HT1080 (cell line): Measurements from ENCODE around the gene CERS6. TPM values are rescaled to one million over a fixed set of nuclear protein-coding genes. Genes with fewer than 3 reads are reported as not detected.

Experiments used
- DNase-seq: peaks from one replicate; pipeline ENCODE4 v3.0.0-alpha.2; 2015; ENCODE audit warnings: low read depth
- total RNA-seq: library from RNA; depleted of rRNA; stranded (reverse); fragments of >200 nt; shearing (Covaris generic); gene quantifications from 2 replicates; pipeline ENCODE4 v1.2.3, GENCODE V29; 2014

The CERS6 gene
- total RNA-seq, 1 experiment from 2014 or later: 24.3 TPM

- no peak for DNase-seq
Measured at GRCh38 chr2:168565512-168565911, 109.4 kb downstream of the CERS6 start.

DNA sequence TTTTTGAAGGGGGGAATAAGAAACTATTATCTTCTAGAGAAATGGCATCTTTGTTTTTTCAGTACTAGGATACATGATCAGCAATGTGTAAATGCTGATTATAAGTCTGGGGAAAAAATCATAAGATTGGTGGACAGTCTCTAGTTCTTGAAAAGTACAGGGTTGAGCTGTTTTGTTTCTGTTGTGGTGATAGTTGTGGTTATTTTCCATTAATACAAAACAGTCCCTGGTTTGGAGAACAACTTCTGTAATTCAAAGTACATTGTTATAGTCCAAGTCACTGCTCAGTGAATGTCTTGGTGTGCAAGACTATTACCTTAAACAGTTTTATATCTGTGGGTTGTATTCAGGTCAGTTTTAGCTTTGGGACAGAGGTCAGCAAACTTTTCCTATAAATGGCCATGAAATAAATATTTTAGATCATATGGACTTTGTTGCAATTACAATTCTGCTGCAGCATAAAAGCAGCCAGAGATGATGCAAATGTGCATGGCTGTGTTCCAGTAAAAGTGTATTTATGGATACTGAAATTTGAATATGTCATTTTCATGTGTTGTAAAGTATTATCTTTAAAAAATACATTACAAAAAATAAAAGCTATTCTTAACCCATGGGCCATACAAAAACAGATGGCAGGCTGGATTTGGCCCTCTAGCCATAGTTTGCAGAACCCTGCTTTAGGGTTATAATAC lies 111.0 kb downstream of the CERS6 start:
- DNase-seq: no peak

DNA sequence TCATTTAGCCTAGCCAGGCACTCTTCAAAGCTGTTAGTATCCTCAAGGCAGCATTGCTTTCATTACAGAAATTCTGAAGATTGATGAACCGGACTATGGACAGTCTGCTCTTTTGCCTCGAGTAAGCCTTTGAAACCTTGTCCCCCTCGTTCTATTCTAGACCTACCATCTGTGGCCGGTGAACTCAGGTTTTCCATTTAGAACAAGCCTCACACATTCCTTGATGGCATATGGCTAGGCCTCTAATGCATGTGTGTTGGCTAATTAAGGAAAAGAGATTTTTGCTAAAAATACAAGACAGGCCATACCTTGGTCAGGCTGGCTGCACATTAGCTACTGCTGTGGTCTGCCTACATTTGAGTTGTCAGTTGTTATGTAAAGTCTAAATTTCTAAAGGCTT lies 111.8 kb downstream of the CERS6 start:
- no peak for DNase-seq

GRCh38 chr2:168568476-168569267 lies 112.6 kb downstream of the CERS6 start:
- DNase-seq: no peak

- DNase-seq: no peak
Measured at GRCh38 chr2:168571061-168571460, 115.0 kb downstream of the CERS6 start.

DNA sequence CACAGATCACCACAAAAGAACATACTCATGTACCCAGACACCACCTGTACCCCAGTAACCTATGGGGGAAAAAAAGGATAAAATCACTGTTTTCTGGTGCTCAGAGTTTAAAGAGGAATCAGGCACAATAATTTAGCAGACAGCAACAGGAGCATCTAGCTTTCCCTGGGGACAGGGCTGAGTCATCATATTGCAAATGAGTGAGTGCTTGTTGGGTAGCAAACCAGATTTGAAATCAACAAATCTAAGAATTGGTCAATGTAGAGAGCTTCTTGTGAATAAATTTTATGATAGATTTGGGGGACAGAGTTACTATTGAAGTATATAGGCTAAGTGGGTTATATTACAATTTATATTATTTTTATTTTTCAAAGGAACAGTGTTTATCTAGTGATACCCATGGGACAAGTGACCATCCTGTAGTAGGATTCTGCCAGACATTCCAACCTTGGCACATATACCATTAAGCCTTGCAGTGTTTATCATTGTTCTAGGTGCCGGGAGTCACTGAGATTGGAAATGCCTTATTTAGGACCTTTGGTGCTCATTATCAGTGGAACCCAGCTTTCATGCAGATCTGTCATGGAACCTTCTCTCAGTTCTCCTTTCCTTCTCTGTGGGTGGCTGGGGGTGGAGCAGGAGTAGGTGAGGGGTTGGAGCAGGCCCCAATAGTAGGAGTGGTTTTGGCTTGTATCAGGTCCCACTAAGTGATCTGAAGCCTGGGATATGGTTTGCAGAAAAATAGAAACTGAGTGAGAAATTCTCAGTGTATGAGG lies 117.2 kb downstream of the CERS6 start:
- DNase-seq: no peak

DNA sequence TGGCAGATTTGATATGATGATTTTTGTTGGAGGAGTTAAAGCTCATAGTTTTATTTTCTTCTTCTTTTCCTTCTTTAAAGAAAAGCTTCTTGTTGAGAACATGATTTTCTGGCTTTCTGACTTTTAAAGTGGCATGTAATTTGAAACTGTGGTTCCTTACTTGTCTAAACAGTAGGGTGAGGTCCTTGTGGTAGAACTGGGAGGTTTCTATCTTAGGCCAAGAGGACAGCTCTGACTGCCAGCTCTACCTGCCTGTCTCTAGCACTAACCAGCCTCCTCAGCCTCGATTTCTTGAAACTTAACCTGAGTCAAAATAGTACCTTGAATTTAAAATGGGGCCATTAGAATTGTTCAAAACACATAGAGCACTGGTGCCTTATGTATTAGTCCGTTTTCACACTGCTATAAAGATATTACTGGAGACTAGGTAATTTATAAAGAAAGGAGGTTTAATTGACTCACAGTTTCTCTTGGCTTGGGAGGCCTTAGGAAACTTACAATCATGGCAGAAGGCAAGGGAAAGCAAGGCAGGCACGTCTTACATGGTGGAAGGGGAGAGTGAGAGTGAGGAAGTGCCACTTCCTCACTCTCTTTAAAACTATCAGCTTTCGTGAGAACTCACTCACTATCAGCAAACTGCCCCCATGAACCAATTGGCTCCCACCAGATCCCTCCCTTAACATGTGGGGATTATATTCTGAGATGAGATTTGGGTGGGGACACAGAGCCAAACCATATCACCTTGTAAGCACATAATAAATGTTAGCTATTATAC lies 119.0 kb downstream of the CERS6 start:
- DNase-seq: no peak

- no peak for DNase-seq
Measured at GRCh38 chr2:168577885-168578284, 121.8 kb downstream of the CERS6 start.

DNA sequence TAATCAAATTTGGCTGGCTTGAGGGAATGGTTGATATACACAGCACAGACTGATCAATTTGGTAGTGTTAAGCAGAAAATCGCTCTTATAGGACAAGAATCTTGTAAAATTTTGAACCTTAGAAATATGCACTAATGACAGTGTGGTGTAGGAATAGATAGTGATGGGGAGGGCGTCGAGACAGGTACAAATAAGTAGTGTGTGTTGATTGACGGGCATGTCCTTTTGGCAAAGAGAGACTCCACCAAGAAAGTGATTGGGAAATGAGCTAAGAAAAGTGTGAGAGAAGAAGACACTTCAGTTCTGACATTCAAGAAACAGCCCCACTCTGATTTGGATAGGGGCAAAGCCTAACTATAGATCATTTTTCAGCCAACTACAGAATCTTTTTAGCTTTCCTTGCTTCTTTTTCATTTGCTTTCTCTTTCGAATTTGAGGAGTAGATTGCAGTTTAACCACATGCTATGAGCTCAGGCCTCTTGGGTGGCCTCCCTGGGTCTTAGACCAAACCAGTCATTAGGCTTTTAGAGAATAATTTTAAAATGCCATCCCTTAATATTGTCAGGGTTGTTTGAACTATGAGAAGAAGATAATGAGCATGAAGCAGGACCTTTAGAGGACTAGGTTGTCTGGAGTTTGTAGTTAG lies 127.1 kb downstream of the CERS6 start:
- peak; percentile 46 for DNase-seq

GRCh38 chr2:168583710-168584521 lies 127.8 kb downstream of the CERS6 start:
- DNase-seq: peak; percentile 77

DNA sequence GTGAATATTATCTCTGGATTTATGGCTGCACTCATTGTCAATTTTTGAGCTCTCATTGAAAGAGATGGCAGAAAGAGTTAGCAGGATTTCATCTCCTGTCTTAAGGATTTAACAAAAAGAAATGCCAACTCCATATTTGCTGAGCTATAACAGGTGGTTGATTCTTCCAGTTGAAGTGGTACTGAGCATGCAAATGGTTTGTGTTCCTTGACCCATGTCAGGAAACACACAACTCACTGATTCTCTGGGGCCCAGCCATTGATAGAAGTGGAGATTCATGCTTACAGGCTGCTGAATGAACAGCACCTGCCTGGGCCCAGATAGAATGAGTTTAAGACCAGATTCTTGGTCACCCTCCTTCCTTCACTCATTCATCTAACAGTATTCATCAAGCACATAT lies 128.8 kb downstream of the CERS6 start:
- no peak for DNase-seq

DNA sequence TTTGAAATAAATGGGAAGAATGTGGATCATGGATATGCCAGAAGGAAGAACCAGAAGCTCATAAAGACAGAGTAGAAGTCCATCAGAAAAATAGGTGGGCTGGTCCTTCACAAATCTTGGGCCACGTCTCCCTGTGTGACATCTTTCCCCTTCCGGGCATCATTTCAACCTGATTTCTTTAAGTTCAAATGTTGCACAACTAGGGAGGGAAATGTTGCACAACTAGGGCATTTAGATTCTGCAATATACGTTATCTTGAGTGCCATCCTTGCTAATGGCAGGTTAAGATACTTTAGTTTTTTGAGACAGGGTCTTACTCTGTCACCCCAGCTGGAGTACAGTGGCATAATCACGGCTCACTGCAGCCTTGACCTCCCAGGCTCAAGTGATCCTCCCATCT lies 129.6 kb downstream of the CERS6 start:
- no peak for DNase-seq

DNA sequence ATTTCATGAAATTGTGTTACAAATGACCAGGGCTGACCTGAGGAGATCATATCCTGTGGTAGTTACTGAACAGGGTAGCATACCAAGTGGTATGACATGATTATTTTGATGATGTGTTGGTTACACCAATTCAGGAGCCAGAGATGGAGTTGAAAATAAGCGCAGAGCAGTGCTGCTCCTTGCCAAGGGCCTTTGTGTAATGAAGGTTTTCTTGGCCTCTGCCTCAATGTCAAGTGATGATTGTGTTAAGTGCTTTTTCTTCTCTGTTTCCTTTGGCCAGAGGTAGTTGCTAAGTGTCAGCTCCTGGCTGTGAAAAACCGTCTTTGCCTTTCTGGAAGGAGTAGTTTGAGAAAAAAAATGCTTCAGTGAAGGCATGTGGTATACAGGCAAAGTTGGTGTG lies 131.2 kb downstream of the CERS6 start:
- no peak for DNase-seq

GRCh38 chr2:168589236-168590211 lies 133.5 kb downstream of the CERS6 start:
- no peak for DNase-seq

- DNase-seq: no peak
Measured at GRCh38 chr2:168592181-168592831, 136.2 kb downstream of the CERS6 start.

- no peak for DNase-seq
Measured at GRCh38 chr2:168593713-168594112, 137.6 kb downstream of the CERS6 start.

DNA sequence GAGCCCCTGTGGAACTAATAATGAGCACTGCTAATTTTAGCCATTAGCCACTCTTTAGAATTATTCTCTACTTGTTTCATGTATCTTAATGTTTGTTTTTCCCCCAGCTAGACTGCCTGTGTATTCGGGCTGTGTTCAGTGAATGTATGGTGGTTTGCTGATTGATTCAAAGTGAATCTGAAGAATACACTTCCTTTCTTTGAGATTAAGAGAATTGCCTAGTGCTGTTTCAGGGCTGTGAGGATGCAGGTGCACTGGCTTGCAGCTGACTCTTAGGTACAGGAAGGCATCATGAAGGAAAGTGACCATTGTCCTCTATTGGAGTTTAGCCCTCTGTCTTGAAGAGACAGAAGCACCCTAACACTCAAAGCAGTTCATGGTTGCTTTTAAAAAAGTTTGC lies 138.7 kb downstream of the CERS6 start:
- no peak for DNase-seq
